ENCODE data around the gene APOA4. TPM values are rescaled to one million over a fixed set of nuclear protein-coding genes. Genes with fewer than 3 reads are reported as not detected.

APOA4 gene
- total RNA-seq, 4 donors from 2014 or later: not detected

DNA sequence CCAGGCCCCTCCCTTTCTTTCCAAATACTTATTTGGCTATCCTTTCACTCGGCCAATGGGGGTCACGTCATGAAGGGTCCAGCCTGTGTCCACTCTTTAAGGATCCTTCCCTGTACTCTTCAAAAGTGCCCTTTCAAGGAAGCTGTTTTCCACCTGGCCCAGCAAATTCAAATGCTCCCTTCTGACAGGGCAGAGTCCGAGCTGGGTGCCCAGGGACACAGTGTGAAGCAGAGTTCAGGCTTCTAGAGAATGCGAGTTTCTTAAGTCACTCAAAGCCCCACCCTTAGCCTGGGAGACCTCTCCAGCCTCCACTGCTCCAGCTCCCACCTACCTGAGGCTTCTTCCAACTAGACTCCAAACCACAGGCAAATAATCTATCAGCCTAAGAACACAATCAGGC is 19.8 kb upstream of the APOA4 start:
- WGBS, 2 donors (ENCODE audit: low coverage in 1 of 2): 79 to 100% methylated on average over 1 to 4 of the region's 4 CpGs
- H3K9me3 ChIP-seq: no peaks in the 10 kb centered on the region
- H3K27ac ChIP-seq: no peak overlapping the region
- H3K36me3 ChIP-seq: peaks cover 0 to 36% (median 14%) of the 10 kb centered on the region in 4 donors
- in situ Hi-C loops (cut with MboI; ENCODE audit: low pct_ligation_motif_present in 1 of 4, low pct_unique_long_range_greater_than_20kb in 1 of 4, low sequenced_read_pairs in 3 of 4): no loop called here
- intact Hi-C loops (cut with DNase I; ENCODE audit: low total_unique reads): no loop called here
- peak; percentile 21 for DNase-seq
- no peak for TF ChIP-seq EP300 (IDR thresholded peaks at IDR 0.05; ENCODE audit: low read depth)
- TF ChIP-seq, protein P1, sequence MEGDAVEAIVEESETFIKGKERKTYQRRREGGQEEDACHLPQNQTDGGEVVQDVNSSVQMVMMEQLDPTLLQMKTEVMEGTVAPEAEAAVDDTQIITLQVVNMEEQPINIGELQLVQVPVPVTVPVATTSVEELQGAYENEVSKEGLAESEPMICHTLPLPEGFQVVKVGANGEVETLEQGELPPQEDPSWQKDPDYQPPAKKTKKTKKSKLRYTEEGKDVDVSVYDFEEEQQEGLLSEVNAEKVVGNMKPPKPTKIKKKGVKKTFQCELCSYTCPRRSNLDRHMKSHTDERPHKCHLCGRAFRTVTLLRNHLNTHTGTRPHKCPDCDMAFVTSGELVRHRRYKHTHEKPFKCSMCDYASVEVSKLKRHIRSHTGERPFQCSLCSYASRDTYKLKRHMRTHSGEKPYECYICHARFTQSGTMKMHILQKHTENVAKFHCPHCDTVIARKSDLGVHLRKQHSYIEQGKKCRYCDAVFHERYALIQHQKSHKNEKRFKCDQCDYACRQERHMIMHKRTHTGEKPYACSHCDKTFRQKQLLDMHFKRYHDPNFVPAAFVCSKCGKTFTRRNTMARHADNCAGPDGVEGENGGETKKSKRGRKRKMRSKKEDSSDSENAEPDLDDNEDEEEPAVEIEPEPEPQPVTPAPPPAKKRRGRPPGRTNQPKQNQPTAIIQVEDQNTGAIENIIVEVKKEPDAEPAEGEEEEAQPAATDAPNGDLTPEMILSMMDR (IDR thresholded peaks at IDR 0.05): no peak
- TF ChIP-seq POLR2AphosphoS5 (IDR thresholded peaks at IDR 0.05): no peak
- TF ChIP-seq POLR2A (IDR thresholded peaks at IDR 0.05): no peak
- no peaks in the 10 kb centered on the region for H3K4me1 ChIP-seq
- H3K27me3 ChIP-seq: no peaks in the 10 kb centered on the region
- H3K4me3 ChIP-seq: no peak overlapping the region

DNA sequence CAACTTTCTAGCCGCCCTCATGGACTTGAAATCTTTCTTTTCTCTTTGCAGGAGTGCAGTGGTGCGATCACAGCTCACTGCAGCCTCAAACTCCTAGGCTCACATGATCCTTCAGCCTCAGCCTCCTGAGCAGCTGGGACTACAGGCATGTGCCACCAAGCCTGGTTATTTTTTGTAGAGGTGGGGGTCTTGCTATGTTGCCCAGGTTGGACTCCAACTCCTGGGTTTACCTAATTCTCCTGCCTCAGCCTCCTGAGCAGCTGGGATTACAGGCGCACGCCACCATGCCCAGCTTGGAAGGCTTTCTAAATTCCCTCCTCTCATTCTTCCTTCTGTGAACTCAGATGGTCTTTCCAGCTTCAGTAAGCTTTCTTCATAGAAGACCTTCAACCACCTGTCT is 19.0 kb upstream of the APOA4 start:
- H3K4me1 ChIP-seq: no peaks in the 10 kb centered on the region
- no peak overlapping the region for H3K27ac ChIP-seq

DNA sequence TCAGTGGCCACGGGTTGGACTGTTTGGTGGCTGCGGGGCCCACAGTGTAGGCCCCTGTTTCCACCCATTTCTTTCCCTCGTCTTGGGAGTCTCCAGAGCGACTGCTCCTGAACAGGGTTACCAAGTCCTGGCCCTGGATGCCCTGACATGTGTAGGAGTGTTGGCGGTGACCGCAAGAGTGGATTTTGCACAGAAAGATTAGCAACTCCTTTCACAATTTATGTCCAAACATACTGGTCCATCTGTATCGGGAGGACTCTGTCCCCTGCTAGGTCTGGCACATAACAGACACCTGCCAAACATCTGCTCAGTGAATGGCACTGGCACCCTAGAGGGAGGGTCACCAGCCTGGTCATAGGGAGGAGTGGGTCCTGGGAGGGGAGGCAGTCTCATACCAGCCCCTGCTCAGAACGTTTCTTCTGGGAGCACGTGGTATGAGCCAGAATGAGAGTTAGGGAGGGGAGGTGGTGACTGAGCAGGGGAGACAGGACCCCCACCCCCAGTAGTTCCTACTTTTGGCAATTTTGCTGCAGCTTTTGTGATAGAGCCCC is 17.7 kb upstream of the APOA4 start:
- Histone ChIP-seq H3K4me3 (no peak overlapping the region), H3K27ac (no peak overlapping the region), H3K4me1 (peaks cover 0 to 7% (median 4%) of the 10 kb centered on the region in 4 donors), H3K27me3 (no peaks in the 10 kb centered on the region), H3K9me3 (no peaks in the 10 kb centered on the region), H3K36me3 (peaks cover 0 to 18% (median 7%) of the 10 kb centered on the region in 4 donors)
- intact Hi-C loops (cut with DNase I; ENCODE audit: low total_unique reads): no loop called here
- no peak for TF ChIP-seq POLR2AphosphoS5 (IDR thresholded peaks at IDR 0.05)
- no peak for TF ChIP-seq EP300 (IDR thresholded peaks at IDR 0.05; ENCODE audit: low read depth)
- TF ChIP-seq, protein P1 (IDR thresholded peaks at IDR 0.05): no peak
- no peak for TF ChIP-seq POLR2A (IDR thresholded peaks at IDR 0.05)
- 77 to 89% methylated on average over 3 to 9 of the region's 9 CpGs for WGBS, 2 donors (ENCODE audit: low coverage in 1 of 2)
- in situ Hi-C loops (cut with MboI; ENCODE audit: low pct_ligation_motif_present in 1 of 4, low pct_unique_long_range_greater_than_20kb in 1 of 4, low sequenced_read_pairs in 3 of 4): no loop called here
- no peak for DNase-seq

More for the DNA sequence above, 19.0 kb upstream of the APOA4 start:
- DNase-seq: no peak
- H3K9me3 ChIP-seq: no peaks in the 10 kb centered on the region
- no peak overlapping the region for H3K4me3 ChIP-seq
- in situ Hi-C loops (cut with MboI; ENCODE audit: low pct_ligation_motif_present in 1 of 4, low pct_unique_long_range_greater_than_20kb in 1 of 4, low sequenced_read_pairs in 3 of 4): no loop called here
- intact Hi-C loops (cut with DNase I; ENCODE audit: low total_unique reads): no loop called here
- peaks cover 0 to 31% (median 12%) of the 10 kb centered on the region in 4 donors for H3K36me3 ChIP-seq
- 96% methylated on average over 4 of the region's 4 CpGs; no CpG with 5 or more reads in 1 of the 2 donors for WGBS, 2 donors (ENCODE audit: low coverage in 1 of 2)
- TF ChIP-seq POLR2A (IDR thresholded peaks at IDR 0.05) (no peak), EP300 (IDR thresholded peaks at IDR 0.05; ENCODE audit: low read depth) (no peak), POLR2AphosphoS5 (IDR thresholded peaks at IDR 0.05) (no peak)
- TF ChIP-seq, protein P1 (IDR thresholded peaks at IDR 0.05): no peak
- no peaks in the 10 kb centered on the region for H3K27me3 ChIP-seq

DNA sequence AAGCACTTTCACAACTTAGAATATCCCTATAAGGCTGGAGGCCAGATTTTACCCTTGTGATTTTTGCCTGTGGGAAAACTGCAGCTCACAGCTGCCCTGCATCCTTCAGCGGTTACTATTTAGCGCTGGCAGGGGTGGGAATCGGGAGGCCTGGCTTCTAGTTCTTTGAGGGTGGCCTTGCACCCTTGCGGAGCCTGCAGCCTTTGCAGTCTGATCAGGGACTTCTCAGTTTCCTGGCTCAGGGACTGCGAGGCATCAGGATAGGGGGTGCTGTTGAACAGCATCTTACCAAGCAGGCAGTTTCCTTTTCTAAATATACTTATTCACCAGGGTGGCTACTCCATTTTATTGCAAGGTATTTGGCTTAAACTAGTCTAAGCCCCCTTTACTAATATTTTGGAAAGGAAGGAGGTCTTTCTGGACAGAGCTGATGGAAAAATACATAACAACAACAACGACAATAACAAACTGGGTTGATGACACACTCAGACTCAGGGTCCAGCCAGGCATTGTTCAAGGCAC is 17.2 kb upstream of the APOA4 start:
- in situ Hi-C loops (cut with MboI; ENCODE audit: low pct_ligation_motif_present in 1 of 4, low pct_unique_long_range_greater_than_20kb in 1 of 4, low sequenced_read_pairs in 3 of 4): no loop called here
- peaks cover 0 to 14% (median 6%) of the 10 kb centered on the region in 4 donors for H3K36me3 ChIP-seq
- H3K27ac ChIP-seq: no peak overlapping the region
- WGBS, 2 donors (ENCODE audit: low coverage in 1 of 2): 40 to 80% methylated on average over 2 to 6 of the region's 6 CpGs
- no peak for DNase-seq
- TF ChIP-seq, protein P1 (IDR thresholded peaks at IDR 0.05): no peak
- no peak overlapping the region for H3K4me3 ChIP-seq
- no peaks in the 10 kb centered on the region for H3K27me3 ChIP-seq
- H3K9me3 ChIP-seq: no peaks in the 10 kb centered on the region
- intact Hi-C loops (cut with DNase I; ENCODE audit: low total_unique reads): no loop called here
- H3K4me1 ChIP-seq: peaks cover 0 to 12% (median 9%) of the 10 kb centered on the region in 4 donors
